SK-N-SH treated with all-trans-retinoic acid at 6 μM for 48 hours (cell line): Measurements from ENCODE around the gene RAP1GAP.
A peak's percentile ranks its signal among the peaks of the same experiment; 100 is the strongest.

Source experiments
- ATAC-seq: fragments of 200-7000 bp; cut with Tn5 transposase; 3 replicates; pipeline ENCODE4 v1.9.1; 2020; ENCODE audit warnings: mild to moderate bottlenecking, moderate library complexity
- ARNTL ChIP-seq: fragments of 450-650 bp; formaldehyde crosslinking; IDR thresholded peaks from 2 replicates; pipeline ENCODE4 v1.5.0; 2020; ENCODE audit warnings: low read depth, mild to moderate bottlenecking, moderate library complexity, borderline replicate concordance
- BACH2 ChIP-seq: fragments of 250-450 bp; sonication (Bioruptor Pico); IDR thresholded peaks from 2 replicates; pipeline ENCODE4 v1.9.0; 2021; ENCODE audit warnings: mild to moderate bottlenecking, borderline replicate concordance
- CSDC2 ChIP-seq: fragments of 250-450 bp; sonication (Bioruptor Pico); IDR thresholded peaks from 2 replicates; pipeline ENCODE4 v1.5.0; 2020; ENCODE audit warnings: mild to moderate bottlenecking, moderate library complexity
- ESRRG ChIP-seq: fragments of 250-450 bp; sonication (Bioruptor Pico); IDR thresholded peaks from 2 replicates; pipeline ENCODE4 v1.6.1; 2021; ENCODE audit warnings: mild to moderate bottlenecking
- GLIS3 ChIP-seq: fragments of 250-450 bp; sonication (Bioruptor Pico); IDR thresholded peaks from 2 replicates; pipeline ENCODE4 v1.5.0; 2020; ENCODE audit warnings: mild to moderate bottlenecking, moderate library complexity
- ISL1 ChIP-seq: fragments of 250-450 bp; sonication (Bioruptor Pico); IDR thresholded peaks from 2 replicates; pipeline ENCODE4 v2.1.2; 2022; ENCODE audit warnings: mild to moderate bottlenecking, moderate library complexity
- OSR1 ChIP-seq: fragments of 250-450 bp; sonication (Bioruptor Pico); IDR thresholded peaks from 2 replicates; pipeline ENCODE4 v1.8.0; 2022; ENCODE audit warnings: moderate library complexity, mild to moderate bottlenecking, inconsistent platforms
- SNAI2 ChIP-seq: fragments of 250-450 bp; sonication (Bioruptor Pico); IDR thresholded peaks from 2 replicates; pipeline ENCODE4 v1.5.0; 2020; ENCODE audit warnings: mild to moderate bottlenecking, moderate library complexity
- TOX ChIP-seq: fragments of 250-450 bp; sonication (Bioruptor Pico); IDR thresholded peaks from 2 replicates; pipeline ENCODE4 v1.8.0; 2021; ENCODE audit warnings: mild to moderate bottlenecking, moderate library complexity, borderline replicate concordance
- ZC3H10 ChIP-seq: fragments of 250-450 bp; sonication (Bioruptor Pico); IDR thresholded peaks from 2 replicates; pipeline ENCODE4 v1.5.1; 2021; ENCODE audit warnings: mild to moderate bottlenecking, moderate library complexity
- ZFP3 ChIP-seq: fragments of 250-450 bp; sonication (Bioruptor Pico); IDR thresholded peaks from 2 replicates; pipeline ENCODE4 v1.5.0; 2020; ENCODE audit warnings: mild to moderate bottlenecking, moderate library complexity
- ZFP30 ChIP-seq: fragments of 450-650 bp; formaldehyde crosslinking; IDR thresholded peaks from 2 replicates; pipeline ENCODE4 v1.5.0; 2022; ENCODE audit warnings: mild to moderate bottlenecking, moderate library complexity
- ZNF565 ChIP-seq: fragments of 450-650 bp; formaldehyde crosslinking; conservative IDR thresholded peaks from 2 replicates; pipeline ENCODE4 v1.5.0; 2020; ENCODE audit warnings: low read depth, mild to moderate bottlenecking, moderate library complexity
- ZNF70 ChIP-seq: fragments of 450-650 bp; formaldehyde crosslinking; IDR thresholded peaks from 2 replicates; pipeline ENCODE4 v1.5.0; 2020; ENCODE audit warnings: mild to moderate bottlenecking, moderate library complexity
- ZNF8 ChIP-seq: fragments of 450-650 bp; formaldehyde crosslinking; IDR thresholded peaks from 2 replicates; pipeline ENCODE4 v1.5.0; 2020; ENCODE audit warnings: mild to moderate bottlenecking, moderate library complexity
- TF ChIP-seq, protein P1 (sequence below): fragments of 250-450 bp; sonication (Bioruptor Pico); IDR thresholded peaks from 2 replicates; pipeline ENCODE4 v1.8.0; 2020; ENCODE audit warnings: mild to moderate bottlenecking, moderate library complexity, borderline replicate concordance
- TF ChIP-seq, protein P2 (sequence below): fragments of 250-450 bp; sonication (Bioruptor Pico); IDR thresholded peaks from 2 replicates; pipeline ENCODE4 v1.5.0; 2020; ENCODE audit warnings: mild to moderate bottlenecking, moderate library complexity
- TF ChIP-seq, protein P3 (sequence below): fragments of 250-450 bp; sonication (Bioruptor Pico); IDR thresholded peaks from 2 replicates; pipeline ENCODE4 v1.8.0; 2021; ENCODE audit warnings: low read depth, mild to moderate bottlenecking, moderate library complexity, borderline replicate concordance
- TF ChIP-seq, protein P4 (sequence below): fragments of 250-450 bp; sonication (Bioruptor Pico); IDR thresholded peaks from 2 replicates; pipeline ENCODE4 v1.5.1; 2020; ENCODE audit warnings: low read depth, mild to moderate bottlenecking, moderate library complexity

The RAP1GAP gene

DNA sequence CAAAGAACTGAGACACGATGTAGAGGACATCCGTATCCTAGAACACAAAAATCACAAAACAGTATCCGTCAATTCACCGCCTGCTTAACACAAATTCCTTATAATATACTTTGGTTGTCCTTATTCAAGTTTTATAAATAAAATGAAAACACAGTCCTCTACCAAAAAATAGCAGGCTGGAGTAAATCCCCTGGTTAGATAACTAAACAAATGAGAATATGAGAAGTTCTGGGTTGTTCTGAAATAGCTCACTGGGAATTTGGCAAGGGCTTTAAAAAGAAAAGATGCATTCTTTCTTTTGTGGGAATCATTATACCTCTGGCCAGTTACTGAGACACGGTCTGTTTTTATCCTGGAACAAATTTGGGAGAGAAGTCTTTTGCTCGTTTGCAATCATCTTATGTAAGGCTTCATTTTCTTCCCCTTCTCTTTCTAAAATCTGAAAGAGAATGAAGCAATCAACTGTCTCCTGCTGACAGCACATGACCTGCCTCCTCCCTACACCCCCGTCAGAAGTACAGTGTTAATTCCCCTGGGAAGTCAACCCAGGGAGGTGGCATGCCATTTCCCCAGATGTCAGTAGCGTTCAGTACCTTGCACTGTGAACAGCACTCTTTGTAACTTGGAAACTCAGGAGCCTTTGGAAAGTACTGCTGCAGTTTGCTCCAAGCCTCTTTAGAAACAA is 37.1 kb upstream of the RAP1GAP start:
- ATAC-seq, result no peak
- TF ChIP-seq BACH2 (no peak), CSDC2 (CRISPR knock-in tag) (no peak), TOX (no peak)
- TF ChIP-seq, all 23 proteins: peak for 0

DNA sequence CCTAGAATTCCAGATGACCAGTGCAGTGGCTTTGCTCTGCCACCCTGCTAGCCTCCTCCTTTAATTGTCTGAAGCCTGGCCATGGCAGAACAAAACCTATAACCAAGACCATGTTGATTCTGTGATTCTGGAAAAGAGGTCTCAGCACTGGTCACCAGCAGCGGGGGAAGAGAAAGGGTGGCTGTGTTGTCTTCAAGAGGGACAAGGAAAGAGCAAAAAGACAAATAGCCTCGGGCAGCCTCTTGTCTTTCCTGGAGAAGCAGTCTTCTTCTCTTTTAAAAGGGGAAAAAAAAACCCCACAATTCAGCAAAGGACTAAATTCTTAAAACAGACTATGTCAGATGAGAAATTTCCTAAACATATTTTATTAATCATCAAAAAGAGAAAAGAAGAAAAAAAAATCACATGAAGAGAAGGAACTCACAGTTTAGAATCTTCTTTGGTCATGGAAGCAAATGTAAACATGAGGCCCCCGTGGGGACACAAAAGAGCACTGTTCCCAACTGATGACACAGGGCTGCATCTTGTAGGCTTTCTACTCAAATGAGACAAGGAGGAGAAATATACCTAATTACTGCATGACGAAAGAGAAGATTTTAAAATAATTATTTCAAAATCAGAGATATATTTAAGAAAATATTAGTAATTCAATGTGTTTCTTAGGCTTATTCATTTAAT is 36.3 kb upstream of the RAP1GAP start:
- TF ChIP-seq, protein P1, sequence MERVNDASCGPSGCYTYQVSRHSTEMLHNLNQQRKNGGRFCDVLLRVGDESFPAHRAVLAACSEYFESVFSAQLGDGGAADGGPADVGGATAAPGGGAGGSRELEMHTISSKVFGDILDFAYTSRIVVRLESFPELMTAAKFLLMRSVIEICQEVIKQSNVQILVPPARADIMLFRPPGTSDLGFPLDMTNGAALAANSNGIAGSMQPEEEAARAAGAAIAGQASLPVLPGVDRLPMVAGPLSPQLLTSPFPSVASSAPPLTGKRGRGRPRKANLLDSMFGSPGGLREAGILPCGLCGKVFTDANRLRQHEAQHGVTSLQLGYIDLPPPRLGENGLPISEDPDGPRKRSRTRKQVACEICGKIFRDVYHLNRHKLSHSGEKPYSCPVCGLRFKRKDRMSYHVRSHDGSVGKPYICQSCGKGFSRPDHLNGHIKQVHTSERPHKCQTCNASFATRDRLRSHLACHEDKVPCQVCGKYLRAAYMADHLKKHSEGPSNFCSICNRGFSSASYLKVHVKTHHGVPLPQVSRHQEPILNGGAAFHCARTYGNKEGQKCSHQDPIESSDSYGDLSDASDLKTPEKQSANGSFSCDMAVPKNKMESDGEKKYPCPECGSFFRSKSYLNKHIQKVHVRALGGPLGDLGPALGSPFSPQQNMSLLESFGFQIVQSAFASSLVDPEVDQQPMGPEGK (CRISPR knock-in tag), result no peak
- TF ChIP-seq ARNTL (CRISPR knock-in tag), result no peak
- TF ChIP-seq, all 23 proteins: peak for 0
- no peak for ATAC-seq

DNA sequence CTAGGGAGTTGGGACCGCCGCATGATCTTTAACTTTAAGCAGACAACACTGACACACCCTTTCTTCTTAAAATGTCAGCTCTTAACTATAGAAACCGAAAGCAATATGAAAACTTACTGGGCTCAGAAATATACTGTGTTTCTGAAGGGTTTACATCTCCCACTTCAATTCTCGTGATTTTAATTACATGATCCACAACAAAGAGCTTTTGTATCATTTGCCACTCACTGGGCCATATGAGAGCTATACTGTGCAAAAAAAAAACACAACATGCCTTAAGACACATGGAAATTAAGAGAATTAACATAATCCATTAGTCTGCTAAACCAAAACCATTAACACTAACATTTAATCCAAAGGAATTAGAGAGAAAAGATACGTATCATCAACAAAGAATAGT is 35.0 kb upstream of the RAP1GAP start:
- no peak for TF ChIP-seq ZNF70 (CRISPR knock-in tag)
- no peak for TF ChIP-seq CSDC2 (CRISPR knock-in tag)
- TF ChIP-seq, protein P1 (CRISPR knock-in tag), result no peak
- TF ChIP-seq, protein P2, sequence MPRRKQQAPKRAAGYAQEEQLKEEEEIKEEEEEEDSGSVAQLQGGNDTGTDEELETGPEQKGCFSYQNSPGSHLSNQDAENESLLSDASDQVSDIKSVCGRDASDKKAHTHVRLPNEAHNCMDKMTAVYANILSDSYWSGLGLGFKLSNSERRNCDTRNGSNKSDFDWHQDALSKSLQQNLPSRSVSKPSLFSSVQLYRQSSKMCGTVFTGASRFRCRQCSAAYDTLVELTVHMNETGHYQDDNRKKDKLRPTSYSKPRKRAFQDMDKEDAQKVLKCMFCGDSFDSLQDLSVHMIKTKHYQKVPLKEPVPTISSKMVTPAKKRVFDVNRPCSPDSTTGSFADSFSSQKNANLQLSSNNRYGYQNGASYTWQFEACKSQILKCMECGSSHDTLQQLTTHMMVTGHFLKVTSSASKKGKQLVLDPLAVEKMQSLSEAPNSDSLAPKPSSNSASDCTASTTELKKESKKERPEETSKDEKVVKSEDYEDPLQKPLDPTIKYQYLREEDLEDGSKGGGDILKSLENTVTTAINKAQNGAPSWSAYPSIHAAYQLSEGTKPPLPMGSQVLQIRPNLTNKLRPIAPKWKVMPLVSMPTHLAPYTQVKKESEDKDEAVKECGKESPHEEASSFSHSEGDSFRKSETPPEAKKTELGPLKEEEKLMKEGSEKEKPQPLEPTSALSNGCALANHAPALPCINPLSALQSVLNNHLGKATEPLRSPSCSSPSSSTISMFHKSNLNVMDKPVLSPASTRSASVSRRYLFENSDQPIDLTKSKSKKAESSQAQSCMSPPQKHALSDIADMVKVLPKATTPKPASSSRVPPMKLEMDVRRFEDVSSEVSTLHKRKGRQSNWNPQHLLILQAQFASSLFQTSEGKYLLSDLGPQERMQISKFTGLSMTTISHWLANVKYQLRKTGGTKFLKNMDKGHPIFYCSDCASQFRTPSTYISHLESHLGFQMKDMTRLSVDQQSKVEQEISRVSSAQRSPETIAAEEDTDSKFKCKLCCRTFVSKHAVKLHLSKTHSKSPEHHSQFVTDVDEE (CRISPR knock-in tag), result no peak
- TF ChIP-seq, protein P3, sequence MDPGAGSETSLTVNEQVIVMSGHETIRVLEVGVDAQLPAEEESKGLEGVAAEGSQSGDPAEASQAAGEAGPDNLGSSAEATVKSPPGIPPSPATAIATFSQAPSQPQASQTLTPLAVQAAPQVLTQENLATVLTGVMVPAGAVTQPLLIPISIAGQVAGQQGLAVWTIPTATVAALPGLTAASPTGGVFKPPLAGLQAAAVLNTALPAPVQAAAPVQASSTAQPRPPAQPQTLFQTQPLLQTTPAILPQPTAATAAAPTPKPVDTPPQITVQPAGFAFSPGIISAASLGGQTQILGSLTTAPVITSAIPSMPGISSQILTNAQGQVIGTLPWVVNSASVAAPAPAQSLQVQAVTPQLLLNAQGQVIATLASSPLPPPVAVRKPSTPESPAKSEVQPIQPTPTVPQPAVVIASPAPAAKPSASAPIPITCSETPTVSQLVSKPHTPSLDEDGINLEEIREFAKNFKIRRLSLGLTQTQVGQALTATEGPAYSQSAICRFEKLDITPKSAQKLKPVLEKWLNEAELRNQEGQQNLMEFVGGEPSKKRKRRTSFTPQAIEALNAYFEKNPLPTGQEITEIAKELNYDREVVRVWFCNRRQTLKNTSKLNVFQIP (CRISPR knock-in tag), result no peak
- TF ChIP-seq ZNF565 (CRISPR knock-in tag), result no peak
- TF ChIP-seq TOX, result no peak
- no peak for TF ChIP-seq ISL1
- TF ChIP-seq SNAI2 (CRISPR knock-in tag), result no peak
- TF ChIP-seq ZNF8 (CRISPR knock-in tag), result no peak
- TF ChIP-seq GLIS3 (CRISPR knock-in tag), result no peak
- TF ChIP-seq OSR1 (CRISPR knock-in tag), result no peak
- no peak for ATAC-seq

DNA sequence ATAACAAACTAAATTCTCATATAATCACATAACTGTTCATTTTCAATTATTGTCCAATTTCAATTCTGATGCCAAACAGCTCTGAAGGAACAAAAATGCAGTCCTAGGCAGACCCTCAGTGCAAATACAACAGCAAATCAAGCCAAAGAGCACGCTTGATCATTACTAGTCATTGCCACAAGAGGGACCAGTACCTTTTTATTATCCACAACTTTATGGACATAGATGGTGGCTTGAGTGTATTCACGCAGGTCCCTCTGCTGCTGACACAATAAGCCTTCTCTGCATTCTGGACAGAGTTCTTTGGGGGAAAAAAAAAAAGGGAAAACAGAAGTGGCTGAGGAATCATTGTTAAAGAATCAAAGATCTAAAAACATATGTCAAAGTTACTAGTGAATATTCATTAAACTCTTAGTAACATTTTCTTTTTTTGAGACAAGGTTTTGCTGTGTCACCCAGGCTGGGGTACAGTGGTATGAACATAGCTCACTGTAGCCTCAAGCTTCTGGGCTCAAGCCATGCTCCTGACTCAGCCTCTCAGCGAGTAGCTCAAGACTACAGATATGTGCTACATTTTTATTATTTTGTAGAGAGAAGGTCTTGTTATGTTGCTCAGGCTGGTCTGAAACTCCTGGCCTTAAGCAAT is 34.3 kb upstream of the RAP1GAP start:
- ATAC-seq, result peak; percentile 85
- no peak for TF ChIP-seq CSDC2 (CRISPR knock-in tag)
- TF ChIP-seq ZNF565 (CRISPR knock-in tag), result no peak
- TF ChIP-seq, protein P2 (CRISPR knock-in tag), result no peak
- no peak for TF ChIP-seq OSR1 (CRISPR knock-in tag)
- TF ChIP-seq, protein P4, sequence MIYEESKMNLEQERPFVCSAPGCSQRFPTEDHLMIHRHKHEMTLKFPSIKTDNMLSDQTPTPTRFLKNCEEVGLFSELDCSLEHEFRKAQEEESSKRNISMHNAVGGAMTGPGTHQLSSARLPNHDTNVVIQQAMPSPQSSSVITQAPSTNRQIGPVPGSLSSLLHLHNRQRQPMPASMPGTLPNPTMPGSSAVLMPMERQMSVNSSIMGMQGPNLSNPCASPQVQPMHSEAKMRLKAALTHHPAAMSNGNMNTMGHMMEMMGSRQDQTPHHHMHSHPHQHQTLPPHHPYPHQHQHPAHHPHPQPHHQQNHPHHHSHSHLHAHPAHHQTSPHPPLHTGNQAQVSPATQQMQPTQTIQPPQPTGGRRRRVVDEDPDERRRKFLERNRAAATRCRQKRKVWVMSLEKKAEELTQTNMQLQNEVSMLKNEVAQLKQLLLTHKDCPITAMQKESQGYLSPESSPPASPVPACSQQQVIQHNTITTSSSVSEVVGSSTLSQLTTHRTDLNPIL, result no peak
- TF ChIP-seq ZC3H10 (CRISPR knock-in tag), result no peak
- no peak for TF ChIP-seq ZNF8 (CRISPR knock-in tag)
- TF ChIP-seq ESRRG (CRISPR knock-in tag), result no peak
- TF ChIP-seq SNAI2 (CRISPR knock-in tag), result no peak
- no peak for TF ChIP-seq ZFP30 (CRISPR knock-in tag)
- TF ChIP-seq ZFP3 (CRISPR knock-in tag), result no peak
